GM12878 (cell line): ENCODE results near the gene NAMPT. TPM values are rescaled to one million over a fixed set of nuclear protein-coding genes. Genes with fewer than 3 reads are reported as not detected.

ENCODE experiments used
- ATAC-seq: fragments of 200-7000 bp; cut with Tn5 transposase; 3 replicates; pipeline ENCODE4 v1.9.1; 2020; ENCODE audit warnings: mild to moderate bottlenecking, moderate library complexity
- BruUV-seq: library from RNA; stranded (reverse); fragments of 400-500 nt; replicated peaks from 2 replicates; lab custom pipeline; 2021; lab: Mats Ljungman, UMichigan
- CTCF ChIA-PET: fragments of 300-600 bp; sonication (Branson Sonifier 250); formaldehyde crosslinking; extraction: SDS; loops from one replicate; lab custom pipeline; 2021; ENCODE audit warnings: inconsistent platforms; lab: Yijun Ruan, JAX
- POLR2A ChIA-PET: fragments of 350-600 bp; formaldehyde crosslinking; extraction: SDS; loops from one replicate; lab custom pipeline; 2021; ENCODE audit warnings: inconsistent platforms; lab: Charles Lee
- RAD21 ChIA-PET: fragments of 300-600 bp; sonication (Branson Sonifier 250); formaldehyde crosslinking; loops from one replicate; lab custom pipeline; 2023; ENCODE audit warnings: antibody characterized with exemption; ENCODE audit not compliant: unreplicated experiment; lab: Charles Lee
- SMC1A ChIA-PET: fragments of 300-600 bp; sonication (Branson Sonifier 250); formaldehyde crosslinking; loops from one replicate; lab custom pipeline; 2023; ENCODE audit not compliant: unreplicated experiment, uncharacterized antibody; lab: Charles Lee
- DNase-seq: peaks from one replicate; pipeline ENCODE4 v3.0.0-alpha.2; 2011; ENCODE audit warnings: low read depth, low spot score
- FAIRE-seq: peaks from 3 replicates; lab custom pipeline; 2011; peaks lifted over from hg19 to GRCh38; lab: Jason Lieb, UNC
- H2AFZ ChIP-seq: 2 replicates; pipeline ENCODE4 v1.6.0; 2011; ENCODE audit warnings: low read depth, low read length, control low read depth; ENCODE audit not compliant: control insufficient read depth
- H3K27ac ChIP-seq: 2 replicates; pipeline ENCODE4 v1.5.1; 2011; ENCODE audit warnings: control low read depth; ENCODE audit not compliant: control insufficient read depth, insufficient read depth
- H3K27me3 ChIP-seq, 2 experiments: replicated peaks in 1 of 2; 2 replicates each; pipeline versions ENCODE4 v1.6.0 to v1.6.1; 2011; ENCODE audit warnings: low read length in 1 of 2; ENCODE audit not compliant: control insufficient read depth in 2 of 2, insufficient read depth in 2 of 2
- H3K36me3 ChIP-seq, 2 experiments: 2 replicates each; pipeline ENCODE4 v1.5.1; 2011; ENCODE audit warnings: low read length in 1 of 2; ENCODE audit not compliant: control insufficient read depth in 2 of 2, insufficient read depth in 2 of 2
- H3K4me1 ChIP-seq: 2 replicates; pipeline ENCODE4 v1.6.1; 2011; ENCODE audit warnings: mild to moderate bottlenecking, low read length, moderate library complexity, mixed read lengths; ENCODE audit not compliant: control insufficient read depth, insufficient read depth
- H3K4me2 ChIP-seq: 2 replicates; pipeline ENCODE4 v1.6.0; 2011; ENCODE audit warnings: control low read depth; ENCODE audit not compliant: control insufficient read depth, insufficient read depth
- H3K4me3 ChIP-seq: fragments of 200-600 bp; sonication (generic); 2 replicates; pipeline ENCODE4 v1.5.1; 2016
- H3K79me2 ChIP-seq: 2 replicates; pipeline ENCODE4 v1.6.0; 2011; ENCODE audit warnings: low read length; ENCODE audit not compliant: control insufficient read depth, insufficient read depth
- H3K9ac ChIP-seq: 2 replicates; pipeline ENCODE4 v1.8.0; 2011; ENCODE audit warnings: low read length, control low read depth, mixed read lengths; ENCODE audit not compliant: control insufficient read depth, insufficient read depth
- H3K9me3 ChIP-seq: replicated peaks from 3 replicates; pipeline ENCODE4 v1.5.1; 2011; ENCODE audit warnings: mild to moderate bottlenecking, low read length; ENCODE audit not compliant: control insufficient read depth, insufficient read depth
- H4K20me1 ChIP-seq: 2 replicates; pipeline ENCODE4 v1.6.0; 2011; ENCODE audit not compliant: control insufficient read depth, insufficient read depth
- ESRRA ChIP-seq: IDR thresholded peaks from 2 replicates; pipeline ENCODE4 v1.6.1; 2012; ENCODE audit warnings: mild to moderate bottlenecking, low read length, improper control_type of control experiment
- PAX5 ChIP-seq: IDR thresholded peaks from 2 replicates; pipeline ENCODE4 v1.6.1; 2011; ENCODE audit warnings: low read depth, low read length, borderline replicate concordance
- RBBP5 ChIP-seq: fragments of 200-600 bp; sonication (generic); conservative IDR thresholded peaks from 2 replicates; pipeline ENCODE4 v1.6.1; 2016
- SUPT20H ChIP-seq: IDR thresholded peaks from 2 replicates; pipeline ENCODE4 v1.6.1; 2011; ENCODE audit warnings: low read depth, mild to moderate bottlenecking, low read length, moderate library complexity, borderline replicate concordance; ENCODE audit not compliant: control insufficient read depth
- TAF1 ChIP-seq: IDR thresholded peaks from 2 replicates; pipeline ENCODE4 v1.6.1; 2011; ENCODE audit warnings: mild to moderate bottlenecking, low read depth, low read length, borderline replicate concordance
- WGBS: methylation state at CpG from one replicate; pipeline ENCODE4 v1.1.6; 2016; ENCODE audit warnings: low lambda C conversion rate; ENCODE audit not compliant: insufficient replicate concordance, insufficient coverage; ENCODE audit errors: missing lambda C conversion rate; 5-methylcytosine and 5-hydroxymethylcytosine counted together
- in situ Hi-C: fragments of 300-500 bp; cut with MboI; formaldehyde crosslinking; loops from 9 replicates; pipeline ENCODE4 v1.14.3; 2018; ENCODE audit warnings: mixed read lengths
- intact Hi-C: fragments of 100-400 bp; cut with micrococcal nuclease; formaldehyde crosslinking; loops from one replicate; pipeline ENCODE4 v1.14.2; 2022; ENCODE audit not compliant: unreplicated experiment
- polyA plus RNA-seq, 11 experiments: library from polyadenylated mRNA; depleted of rRNA in 4 of 11; unstranded in 6 of 11; stranded (reverse) in 5 of 11; fragments of >200 nt; fragmentation: Nextera tagmentation in 4 of 11; fragmentation: Illumina TruSeq in 1 of 11; extraction: Ambion mirVana in 4 of 11; extraction: Trizol in 1 of 11; gene quantifications; 1 replicate in 1 of 11; 2 replicates in 10 of 11; pipeline versions ENCODE4 v1.2.1 to v1.2.3, GENCODE V29; 2011 to 2016; ENCODE audit warnings: inconsistent platforms in 2 of 11, missing spikeins in 2 of 11, low read depth in 1 of 11
- total RNA-seq, 4 experiments: library from RNA; depleted of rRNA in 3 of 4; stranded (reverse); fragments of >200 nt in 3 of 4; fragmentation: Illumina TruSeq in 1 of 4; extraction: Trizol in 1 of 4; gene quantifications; 2 replicates each; pipeline versions ENCODE4 v1.2.1 to v1.2.3, GENCODE V29; 2013 to 2021
- TF ChIP-seq, protein P1 (sequence below): fragments of 450-650 bp; IDR thresholded peaks from 2 replicates; pipeline ENCODE4 v1.6.1; 2016; ENCODE audit warnings: mild to moderate bottlenecking
- TF ChIP-seq, protein P2 (sequence below): IDR thresholded peaks from 2 replicates; pipeline ENCODE4 v1.6.1; 2011; ENCODE audit warnings: mild to moderate bottlenecking, low read depth, low read length, moderate library complexity; ENCODE audit not compliant: insufficient replicate concordance

The NAMPT gene
- total and polyA plus RNA-seq, 10 of the 15 experiments (the other 5 are each of a cell fraction or from before 2014, with no cell fraction given) = 28.3 to 173 (median 75.0) TPM

DNA sequence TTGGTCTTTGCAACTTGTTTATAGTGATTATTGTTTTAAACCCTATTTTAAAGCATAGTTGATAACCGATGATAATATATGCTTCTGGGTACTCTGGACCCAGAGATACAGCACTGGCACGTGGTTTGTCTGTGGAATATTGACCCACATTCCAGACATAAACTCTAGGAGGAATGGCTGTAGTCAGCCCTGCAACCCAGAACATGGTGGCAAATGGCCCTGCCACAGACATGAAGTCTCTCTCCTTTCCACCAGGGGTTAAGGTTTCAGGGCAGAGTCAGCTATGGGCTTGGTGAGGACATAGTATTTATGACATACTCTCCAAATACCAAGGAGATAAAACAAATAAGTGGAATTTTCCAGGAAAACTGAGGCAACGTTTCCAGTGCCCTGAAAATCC, 83.6 kb downstream of the NAMPT start:
- ChIA-PET SMC1A (no interaction called here), RAD21 (interaction anchor here (0.6 to 1.1 kb wide), 2 partner anchors 84 to 180 kb away, joined by 3 read pairs; partner anchors contain the start of gene NAMPT)
- Histone ChIP-seq H3K79me2 (no peaks in the 10 kb centered on the region), H3K4me2 (no peak overlapping the region), H3K27ac (no peak overlapping the region), H3K4me1 (peaks cover 7% of the 10 kb centered on the region), H3K9ac (no peak overlapping the region), H3K4me3 (no peak overlapping the region)
- intact Hi-C loops = no loop called here
- in situ Hi-C loops = no loop called here
- no peak for ATAC-seq
- TF ChIP-seq, protein P1, sequence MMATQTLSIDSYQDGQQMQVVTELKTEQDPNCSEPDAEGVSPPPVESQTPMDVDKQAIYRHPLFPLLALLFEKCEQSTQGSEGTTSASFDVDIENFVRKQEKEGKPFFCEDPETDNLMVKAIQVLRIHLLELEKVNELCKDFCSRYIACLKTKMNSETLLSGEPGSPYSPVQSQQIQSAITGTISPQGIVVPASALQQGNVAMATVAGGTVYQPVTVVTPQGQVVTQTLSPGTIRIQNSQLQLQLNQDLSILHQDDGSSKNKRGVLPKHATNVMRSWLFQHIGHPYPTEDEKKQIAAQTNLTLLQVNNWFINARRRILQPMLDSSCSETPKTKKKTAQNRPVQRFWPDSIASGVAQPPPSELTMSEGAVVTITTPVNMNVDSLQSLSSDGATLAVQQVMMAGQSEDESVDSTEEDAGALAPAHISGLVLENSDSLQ = no peak
- no peak for TF ChIP-seq PAX5
- TF ChIP-seq, protein P2, sequence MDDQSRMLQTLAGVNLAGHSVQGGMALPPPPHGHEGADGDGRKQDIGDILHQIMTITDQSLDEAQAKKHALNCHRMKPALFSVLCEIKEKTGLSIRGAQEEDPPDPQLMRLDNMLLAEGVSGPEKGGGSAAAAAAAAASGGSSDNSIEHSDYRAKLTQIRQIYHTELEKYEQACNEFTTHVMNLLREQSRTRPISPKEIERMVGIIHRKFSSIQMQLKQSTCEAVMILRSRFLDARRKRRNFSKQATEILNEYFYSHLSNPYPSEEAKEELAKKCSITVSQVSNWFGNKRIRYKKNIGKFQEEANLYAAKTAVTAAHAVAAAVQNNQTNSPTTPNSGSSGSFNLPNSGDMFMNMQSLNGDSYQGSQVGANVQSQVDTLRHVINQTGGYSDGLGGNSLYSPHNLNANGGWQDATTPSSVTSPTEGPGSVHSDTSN = no peak
- TF ChIP-seq RBBP5 = no peak
- TF ChIP-seq SUPT20H = no peak
- no peak for TF ChIP-seq ESRRA
- no peak for TF ChIP-seq TAF1
- TF ChIP-seq, all 136 proteins: peak for 0
- DNase-seq (no peak), FAIRE-seq (no peak)
- ChIA-PET POLR2A (interaction anchor here (0.6 kb wide), 1 partner anchor 34 kb away, joined by 3 read pairs; no protein-coding TSS in a partner anchor), CTCF (interaction anchor here (1.1 kb wide), 1 partner anchor 30 kb away, joined by 3 read pairs; no protein-coding TSS in a partner anchor)
- Histone ChIP-seq H3K36me3 (no peaks in the 10 kb centered on the region), H4K20me1 (no peaks in the 10 kb centered on the region), H3K9me3 (no peaks in the 10 kb centered on the region), H3K27me3 (no peaks in the 10 kb centered on the region), H2AFZ (no peak overlapping the region)
- 33% methylated on average over 3 of the region's 3 CpGs for WGBS
- no TSS peak for BruUV-seq
